Measurements from ENCODE around the gene PTPRD.
"Not testable (repeated sequence)": the region's sequence is repeated elsewhere in the genome, so short reads cannot be mapped to it uniquely, and the experiment has no call there.

PTPRD gene

DNA sequence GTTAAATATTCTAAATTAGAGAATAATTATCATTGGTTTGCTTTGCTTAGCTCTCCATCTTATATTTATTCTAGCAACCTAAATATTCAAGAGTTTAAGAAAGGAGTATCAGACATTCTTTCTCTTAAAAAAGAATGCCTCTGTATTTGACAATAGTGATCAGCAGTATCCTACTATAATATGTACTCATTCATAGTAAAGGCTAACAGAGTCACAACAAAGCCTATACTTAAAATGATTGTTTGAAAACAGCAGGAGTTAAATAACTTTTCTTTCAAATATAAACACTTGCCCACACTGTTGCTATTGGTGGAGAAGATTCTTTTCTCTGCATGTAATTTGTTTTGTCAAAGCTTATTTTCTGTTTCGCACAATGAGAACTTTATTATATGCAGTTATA, 178.4 kb downstream of the PTPRD start:
- no peak overlapping the region for H3K4me3 ChIP-seq (ENCODE audit: low read length)
- no peak for TF ChIP-seq ZNF274 (IDR thresholded peaks at IDR 0.05; ENCODE audit: low read depth, low read length)

DNA sequence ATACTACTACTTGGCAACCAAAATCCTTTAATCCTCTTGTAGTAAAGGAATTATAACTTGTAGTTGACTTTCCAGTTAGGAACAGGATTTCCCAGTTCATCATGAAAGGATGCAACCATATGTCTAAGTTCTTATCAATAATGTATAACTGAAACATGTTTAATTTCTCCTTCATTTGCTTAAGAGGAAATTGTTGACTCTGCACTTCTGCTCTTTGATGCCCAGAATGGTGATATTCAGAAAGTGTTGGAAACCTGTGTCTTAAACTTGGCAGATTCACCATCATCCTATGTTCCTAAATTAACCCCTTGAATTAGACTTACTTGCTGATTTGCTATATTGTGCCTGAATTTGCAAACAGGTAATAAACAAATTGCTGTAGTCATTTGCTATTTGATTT, 201.5 kb downstream of the PTPRD start:
- no peak overlapping the region for H3K4me3 ChIP-seq (ENCODE audit: low read length)
- TF ChIP-seq ZNF274 (IDR thresholded peaks at IDR 0.05; ENCODE audit: low read depth, low read length) = no peak

DNA sequence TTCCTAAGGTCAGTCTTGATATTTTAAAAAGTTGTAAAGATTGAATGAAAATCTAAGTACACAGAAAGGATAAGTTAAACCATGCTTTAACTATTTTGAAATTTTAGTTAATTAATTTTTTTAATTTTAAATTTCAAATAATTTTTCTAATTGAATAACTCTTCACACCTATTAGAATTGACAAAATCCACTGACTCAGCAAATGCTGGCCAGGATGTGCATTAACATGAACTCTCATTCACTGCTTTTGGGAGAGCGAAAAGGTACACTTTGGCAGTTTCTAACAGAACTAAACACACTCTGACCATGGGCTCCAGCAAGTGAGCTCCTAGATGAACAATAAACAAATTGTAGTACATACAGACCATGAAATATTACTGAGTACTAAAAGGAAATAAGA, 209.5 kb downstream of the PTPRD start:
- no peak overlapping the region for H3K4me3 ChIP-seq (ENCODE audit: low read length)
- no peak for TF ChIP-seq ZNF274 (IDR thresholded peaks at IDR 0.05; ENCODE audit: low read depth, low read length)

DNA sequence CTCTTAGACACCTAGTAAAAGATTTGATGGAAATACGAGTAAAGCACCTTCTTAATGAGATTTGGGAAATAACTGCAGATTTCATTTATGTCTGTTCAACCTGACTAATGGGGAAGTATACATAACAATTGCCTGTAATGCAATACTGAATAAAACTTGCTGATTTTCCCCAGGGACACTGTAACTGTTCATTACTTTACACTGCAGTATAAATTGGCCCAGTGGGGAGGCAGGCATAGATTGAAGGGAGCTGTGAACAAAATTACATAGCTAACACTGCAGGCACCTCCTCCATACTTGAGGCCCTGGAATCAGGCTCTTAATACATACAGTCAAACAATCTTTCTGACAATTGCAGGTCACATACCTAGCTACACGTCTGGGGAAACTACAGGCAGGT, 216.2 kb downstream of the PTPRD start:
- TF ChIP-seq ZNF274 (IDR thresholded peaks at IDR 0.05; ENCODE audit: low read depth, low read length) = no peak
- H3K4me3 ChIP-seq (ENCODE audit: low read length) = no peak overlapping the region

DNA sequence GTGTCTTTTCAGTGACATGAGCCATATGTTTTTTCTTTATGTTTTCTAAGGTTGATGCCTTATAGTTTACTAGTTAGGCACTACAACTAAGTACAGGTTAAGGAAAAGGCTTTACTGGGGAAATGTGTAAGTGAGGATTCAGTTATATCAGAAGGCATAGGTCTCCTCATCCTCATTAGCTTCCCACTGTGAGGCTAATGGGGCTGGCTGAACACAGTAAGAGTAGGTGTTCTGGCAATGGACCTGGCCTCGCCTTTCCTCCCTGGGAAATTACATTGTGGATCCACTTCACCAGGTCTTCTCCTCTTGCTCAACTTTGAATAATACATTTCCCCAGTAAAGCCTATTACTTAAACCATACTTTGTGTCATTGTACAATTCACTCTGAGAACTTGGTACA, 225.5 kb downstream of the PTPRD start:
- no peak overlapping the region for H3K4me3 ChIP-seq (ENCODE audit: low read length)
- TF ChIP-seq ZNF274 (IDR thresholded peaks at IDR 0.05; ENCODE audit: low read depth, low read length) = no peak

DNA sequence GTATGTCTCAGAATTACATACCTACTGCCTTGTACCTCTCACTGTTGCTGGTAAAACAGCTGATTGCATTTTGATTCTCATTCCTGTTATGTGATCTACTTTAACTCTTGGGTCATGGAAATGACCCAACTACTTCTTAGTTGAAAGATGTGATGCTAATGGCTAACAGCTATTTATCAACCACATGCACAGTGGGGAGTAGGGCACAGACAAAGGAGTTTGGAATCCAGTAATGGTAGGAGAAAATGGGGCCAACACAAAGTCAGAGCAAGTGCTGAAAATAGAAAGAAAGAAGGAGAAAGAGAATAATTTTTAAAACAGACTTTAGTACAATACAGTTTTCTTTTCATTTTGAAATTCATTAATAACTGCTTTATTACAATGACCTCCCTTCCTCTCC, 241.0 kb downstream of the PTPRD start:
- no peak for TF ChIP-seq ZNF274 (IDR thresholded peaks at IDR 0.05; ENCODE audit: low read depth, low read length)
- H3K4me3 ChIP-seq (ENCODE audit: low read length) = no peak overlapping the region

DNA sequence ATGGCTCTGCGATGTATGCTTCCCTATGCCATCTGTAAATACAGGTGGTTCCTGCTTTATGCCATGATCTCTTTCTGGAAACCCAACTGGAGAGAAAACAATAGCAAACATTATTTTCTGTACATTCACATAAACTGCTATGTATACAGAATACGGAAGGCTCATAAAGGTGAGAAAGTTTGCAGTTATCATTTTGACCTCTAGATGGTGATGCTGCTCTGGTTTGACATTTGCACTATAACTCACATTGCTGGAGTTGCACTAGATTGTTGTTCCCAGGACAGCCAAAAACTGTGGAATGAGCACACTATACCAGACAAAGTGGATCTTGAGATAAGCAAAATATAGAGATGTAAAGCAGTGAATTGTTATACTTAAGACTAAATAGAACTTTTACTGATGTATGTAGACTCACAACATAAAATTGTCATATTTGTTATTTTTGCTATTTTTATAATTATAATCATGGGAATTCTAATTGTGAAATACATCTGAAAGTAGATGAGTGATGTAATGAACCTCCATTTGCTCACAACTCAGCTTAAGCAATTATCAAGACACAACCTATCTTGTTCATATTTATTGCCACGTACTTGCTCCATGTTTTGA, 246.5 kb downstream of the PTPRD start:
- no peak overlapping the region for H3K4me3 ChIP-seq (ENCODE audit: low read length)
- TF ChIP-seq ZNF274 (IDR thresholded peaks at IDR 0.05; ENCODE audit: low read depth, low read length) = no peak

DNA sequence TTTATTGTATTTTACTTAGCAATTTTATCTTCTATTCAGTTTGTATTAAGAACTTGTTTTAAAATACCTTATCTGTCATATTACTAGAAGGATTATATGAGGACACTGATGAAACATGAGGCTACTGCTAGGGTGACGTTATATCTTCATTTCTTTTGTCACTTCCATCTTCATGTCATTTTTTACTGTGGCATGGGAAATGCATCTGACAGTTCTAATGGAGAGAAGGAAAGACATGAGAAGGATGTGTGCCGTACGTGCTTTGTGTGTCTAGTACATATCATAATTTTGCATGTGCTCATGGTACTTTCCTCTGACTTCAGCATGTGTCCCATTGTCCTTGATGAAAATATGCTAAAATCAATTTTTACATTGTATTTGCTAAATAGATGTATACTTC, 258.2 kb downstream of the PTPRD start:
- TF ChIP-seq ZNF274 (IDR thresholded peaks at IDR 0.05; ENCODE audit: low read depth, low read length) = no peak
- H3K4me3 ChIP-seq (ENCODE audit: low read length) = no peak overlapping the region

DNA sequence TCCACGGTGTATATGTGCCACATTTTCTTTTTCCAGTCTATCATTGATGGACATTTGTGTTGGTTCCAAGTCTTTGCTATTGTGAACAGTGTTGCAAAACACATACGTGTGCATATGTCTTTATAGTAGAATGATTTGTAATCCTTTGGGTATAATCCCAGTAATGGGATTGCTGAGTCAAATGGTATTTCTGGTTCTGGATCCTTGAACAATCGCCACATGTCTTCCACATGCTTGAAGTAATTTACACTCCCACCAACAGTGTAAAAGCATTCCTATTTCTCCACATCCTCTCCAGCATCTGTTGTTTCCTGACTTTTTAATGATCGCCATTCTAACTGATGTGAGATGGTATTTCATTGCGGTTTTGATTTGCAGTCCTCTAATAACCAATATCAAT, 267.2 kb downstream of the PTPRD start:
- not testable (repeated sequence) for H3K4me3 ChIP-seq (ENCODE audit: low read length)

DNA sequence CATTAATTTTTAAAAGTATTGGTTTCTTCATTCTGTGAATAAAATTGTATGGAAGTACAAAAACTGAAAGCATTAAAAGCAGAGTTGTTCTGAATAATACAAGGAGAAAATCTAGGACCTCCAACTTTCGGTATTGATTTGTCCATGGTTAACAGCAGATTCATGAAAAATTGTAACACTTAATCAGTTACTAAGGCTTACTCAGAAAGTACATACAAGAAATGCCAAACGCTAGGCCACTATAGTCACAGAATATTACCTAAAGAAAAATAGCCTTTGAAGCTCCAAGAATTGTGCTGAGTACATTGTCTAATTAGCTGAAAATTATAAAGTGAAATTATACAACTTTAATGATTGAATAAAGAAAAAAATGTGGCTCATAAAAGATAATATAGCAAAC, 271.7 kb downstream of the PTPRD start:
- no peak for TF ChIP-seq ZNF274 (IDR thresholded peaks at IDR 0.05; ENCODE audit: low read depth, low read length)
- no peak overlapping the region for H3K4me3 ChIP-seq (ENCODE audit: low read length)

DNA sequence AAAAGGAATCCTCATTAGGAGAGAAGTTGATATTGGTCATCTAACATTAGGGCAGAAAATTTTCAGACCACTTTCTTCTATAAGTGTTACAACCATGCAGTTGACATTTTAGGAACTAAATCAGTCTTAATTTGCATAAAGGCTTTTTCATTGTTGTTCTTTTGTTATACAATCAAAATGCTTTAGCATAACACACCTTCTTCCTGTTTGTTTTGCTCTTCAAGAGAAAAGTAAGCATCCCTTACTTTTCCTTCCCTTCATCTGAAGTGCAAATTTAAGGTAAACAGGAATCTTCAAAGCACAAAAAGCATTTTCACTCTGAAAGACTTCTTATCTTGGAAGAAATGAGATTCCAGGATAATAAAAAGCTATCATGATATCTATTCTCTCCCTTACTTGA, 273.6 kb downstream of the PTPRD start:
- TF ChIP-seq ZNF274 (IDR thresholded peaks at IDR 0.05; ENCODE audit: low read depth, low read length) = no peak
- H3K4me3 ChIP-seq (ENCODE audit: low read length) = no peak overlapping the region

DNA sequence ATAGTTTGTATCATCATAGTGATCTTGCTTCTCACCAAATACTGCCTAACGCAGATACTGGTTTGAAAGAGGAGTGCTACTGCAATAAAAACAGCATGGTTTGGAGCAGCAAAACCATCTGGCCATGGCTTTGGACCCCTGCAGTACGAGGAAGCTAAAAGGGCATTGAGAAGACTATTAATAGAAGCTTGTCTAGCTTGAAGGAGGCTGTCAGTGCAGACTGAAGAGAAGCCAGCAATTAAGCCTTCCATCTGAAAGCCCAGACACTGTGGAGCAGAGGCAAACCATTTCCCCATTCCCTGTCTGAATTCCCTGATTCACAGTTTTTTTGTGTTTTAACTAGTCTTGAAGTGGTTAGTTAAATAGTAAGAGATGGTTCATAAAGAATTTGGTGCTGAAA, 281.6 kb downstream of the PTPRD start:
- no peak overlapping the region for H3K4me3 ChIP-seq (ENCODE audit: low read length)
- no peak for TF ChIP-seq ZNF274 (IDR thresholded peaks at IDR 0.05; ENCODE audit: low read depth, low read length)

DNA sequence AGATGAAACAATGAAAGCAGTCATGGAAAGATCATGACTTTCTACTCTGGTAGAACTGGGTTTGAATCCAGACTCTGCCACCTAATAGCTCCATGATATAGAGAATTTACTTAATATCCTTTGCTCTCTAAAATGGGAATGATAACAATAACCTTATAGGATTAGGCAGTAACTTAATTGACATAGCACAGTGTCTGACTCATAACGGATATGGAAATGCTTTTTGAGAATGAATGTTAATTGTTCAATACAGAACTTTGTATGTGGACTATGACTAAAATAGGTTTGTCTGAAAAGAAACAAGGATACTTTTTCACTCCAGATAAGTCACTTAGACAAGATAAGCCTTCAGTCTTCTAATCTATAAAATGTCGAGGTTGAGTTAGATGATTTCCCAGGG, 330.7 kb downstream of the PTPRD start:
- TF ChIP-seq ZNF274 (IDR thresholded peaks at IDR 0.05; ENCODE audit: low read depth, low read length) = no peak

DNA sequence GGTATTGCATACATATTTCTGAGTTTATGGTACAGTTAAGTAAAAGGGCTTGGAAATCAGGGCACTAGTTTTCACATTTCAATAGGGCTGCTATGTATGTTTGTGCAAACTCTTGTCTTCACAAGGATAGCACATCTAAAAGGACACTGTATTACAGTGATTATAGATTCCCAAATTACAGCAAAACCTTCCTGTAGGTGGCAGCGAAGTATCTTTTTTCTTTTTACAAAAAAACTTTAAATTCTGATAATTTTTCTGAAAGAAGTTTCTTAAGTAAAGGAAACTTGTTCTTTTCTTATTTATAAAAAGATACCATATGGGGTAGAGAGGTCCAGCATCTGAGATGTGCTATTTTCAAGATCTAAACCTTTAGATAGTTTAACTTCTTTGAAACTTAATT, 337.8 kb downstream of the PTPRD start:
- no peak for TF ChIP-seq ZNF274 (IDR thresholded peaks at IDR 0.05; ENCODE audit: low read depth, low read length)
- no peak overlapping the region for H3K4me3 ChIP-seq (ENCODE audit: low read length)

More for the DNA sequence above, 330.7 kb downstream of the PTPRD start:
- no peak overlapping the region for H3K4me3 ChIP-seq (ENCODE audit: low read length)

DNA sequence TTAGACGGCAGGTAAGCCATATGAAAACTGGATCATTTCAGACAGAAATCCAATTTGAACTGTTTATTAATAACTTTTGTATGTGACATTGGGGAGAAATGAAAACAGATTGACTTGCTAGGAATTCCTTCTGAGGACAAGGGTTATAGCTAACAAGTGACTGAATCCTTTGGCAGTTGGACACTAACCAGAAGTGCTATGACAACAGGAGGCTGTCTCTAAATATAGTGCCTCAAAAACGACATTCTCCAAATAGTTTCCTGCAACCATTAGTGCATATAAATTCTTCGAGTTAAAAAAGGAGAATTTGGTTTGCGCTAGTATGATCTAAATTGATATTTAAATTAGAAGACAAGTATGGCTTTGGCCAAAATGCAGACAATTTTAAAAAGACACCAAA, 338.6 kb downstream of the PTPRD start:
- TF ChIP-seq ZNF274 (IDR thresholded peaks at IDR 0.05; ENCODE audit: low read depth, low read length) = no peak
- no peak overlapping the region for H3K4me3 ChIP-seq (ENCODE audit: low read length)

DNA sequence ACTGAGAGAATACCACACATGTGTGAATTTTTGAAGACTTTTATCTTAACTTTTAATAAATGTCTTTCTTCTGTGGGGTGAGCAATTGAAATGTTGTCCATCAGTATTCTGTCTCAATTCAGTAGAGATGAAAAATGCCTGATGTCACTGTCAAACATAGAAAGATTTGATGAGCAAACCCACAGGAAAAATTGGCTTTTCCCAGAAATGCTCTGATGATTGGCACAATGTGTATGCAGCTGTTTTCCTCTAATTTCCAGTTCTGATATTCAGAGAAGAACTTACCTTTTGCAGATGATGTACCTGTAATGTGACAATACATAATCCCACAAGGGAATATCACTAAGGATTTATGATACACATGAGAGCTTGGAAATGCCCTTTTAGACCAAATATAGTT, 340.0 kb downstream of the PTPRD start:
- no peak for TF ChIP-seq ZNF274 (IDR thresholded peaks at IDR 0.05; ENCODE audit: low read depth, low read length)
- H3K4me3 ChIP-seq (ENCODE audit: low read length) = no peak overlapping the region

Measured in GM08714 (cell line).